Measurements from ENCODE around the gene SLC38A3.

DNA sequence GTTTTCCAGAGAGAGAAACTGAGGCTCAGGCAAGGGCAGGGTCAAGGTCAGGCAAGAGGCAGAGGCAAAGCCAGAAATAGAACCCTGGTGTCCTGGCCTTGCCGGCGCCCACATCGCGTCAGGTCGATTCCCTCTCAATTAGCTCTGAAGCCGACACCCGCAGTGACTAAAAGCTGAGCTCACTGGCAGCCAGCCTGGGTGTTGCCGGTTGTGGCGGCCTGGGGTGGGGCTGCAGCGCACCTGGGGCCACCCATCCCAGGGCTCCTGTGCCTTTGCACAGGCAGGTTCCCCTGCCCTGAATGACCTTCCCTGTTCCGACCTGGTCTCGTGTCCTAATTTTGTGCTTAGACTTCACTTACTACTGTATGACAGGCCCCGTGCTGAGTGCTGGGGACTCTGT lies 43.8 kb upstream of the SLC38A3 start:
- TF ChIP-seq, protein P1, sequence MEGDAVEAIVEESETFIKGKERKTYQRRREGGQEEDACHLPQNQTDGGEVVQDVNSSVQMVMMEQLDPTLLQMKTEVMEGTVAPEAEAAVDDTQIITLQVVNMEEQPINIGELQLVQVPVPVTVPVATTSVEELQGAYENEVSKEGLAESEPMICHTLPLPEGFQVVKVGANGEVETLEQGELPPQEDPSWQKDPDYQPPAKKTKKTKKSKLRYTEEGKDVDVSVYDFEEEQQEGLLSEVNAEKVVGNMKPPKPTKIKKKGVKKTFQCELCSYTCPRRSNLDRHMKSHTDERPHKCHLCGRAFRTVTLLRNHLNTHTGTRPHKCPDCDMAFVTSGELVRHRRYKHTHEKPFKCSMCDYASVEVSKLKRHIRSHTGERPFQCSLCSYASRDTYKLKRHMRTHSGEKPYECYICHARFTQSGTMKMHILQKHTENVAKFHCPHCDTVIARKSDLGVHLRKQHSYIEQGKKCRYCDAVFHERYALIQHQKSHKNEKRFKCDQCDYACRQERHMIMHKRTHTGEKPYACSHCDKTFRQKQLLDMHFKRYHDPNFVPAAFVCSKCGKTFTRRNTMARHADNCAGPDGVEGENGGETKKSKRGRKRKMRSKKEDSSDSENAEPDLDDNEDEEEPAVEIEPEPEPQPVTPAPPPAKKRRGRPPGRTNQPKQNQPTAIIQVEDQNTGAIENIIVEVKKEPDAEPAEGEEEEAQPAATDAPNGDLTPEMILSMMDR (IDR thresholded peaks at IDR 0.05) = no peak
- TF ChIP-seq POLR2AphosphoS5 (IDR thresholded peaks at IDR 0.05) = no peak
